DMS114 treated with DMSO at 0.1 percent for 48 hours (cell line): ENCODE data around the gene GRK7.

Experiments used
- DNase-seq: peaks from one replicate; lab custom pipeline; 2025; ENCODE audit not compliant: unreplicated experiment; lab: John Stamatoyannopoulos, UW

The GRK7 gene

GRCh38 chr3:141763088-141763750 is at the start of gene GRK7:
GRK7 (plus strand) TSS chr3:141763408; CDS start chr3:141778285, 14,877 bp downstream.
- no peak for DNase-seq

GRCh38 chr3:141714671-141715070 is 48.5 kb upstream of the GRK7 start:
- DNase-seq, result no peak

GRCh38 chr3:141722081-141722480 is 41.1 kb upstream of the GRK7 start:
- DNase-seq, result no peak

GRCh38 chr3:141722648-141723047 is 40.6 kb upstream of the GRK7 start:
- DNase-seq, result no peak

- no peak for DNase-seq
Observed at GRCh38 chr3:141723255-141723654, 40.0 kb upstream of the GRK7 start.

- no peak for DNase-seq
Observed at GRCh38 chr3:141724186-141724585, 39.0 kb upstream of the GRK7 start.

GRCh38 chr3:141725036-141725435 is 38.2 kb upstream of the GRK7 start:
- no peak for DNase-seq

GRCh38 chr3:141726483-141726882 is 36.7 kb upstream of the GRK7 start:
- DNase-seq, result no peak

GRCh38 chr3:141728355-141728892 is 34.8 kb upstream of the GRK7 start:
- DNase-seq, result no peak

- no peak for DNase-seq
Observed at GRCh38 chr3:141729240-141729639, 34.0 kb upstream of the GRK7 start.

- DNase-seq, result no peak
Observed at GRCh38 chr3:141735176-141735575, 28.0 kb upstream of the GRK7 start.

GRCh38 chr3:141735770-141736465 is 27.3 kb upstream of the GRK7 start:
- no peak for DNase-seq

GRCh38 chr3:141737093-141737492 is 26.1 kb upstream of the GRK7 start:
- no peak for DNase-seq

GRCh38 chr3:141737678-141738021 is 25.6 kb upstream of the GRK7 start:
- no peak for DNase-seq

- DNase-seq, result peak; percentile 86
Observed at GRCh38 chr3:141738022-141738890, 25.0 kb upstream of the GRK7 start, which contains the start of gene RNF7. RNF7 (plus strand) TSS chr3:141738298; CDS start chr3:141738342, 44 bp downstream.

GRCh38 chr3:141738891-141739363 is 24.3 kb upstream of the GRK7 start:
- peak; percentile 31 for DNase-seq

- no peak for DNase-seq
Observed at GRCh38 chr3:141739731-141740130, 23.5 kb upstream of the GRK7 start.

- no peak for DNase-seq
Observed at GRCh38 chr3:141740349-141740748, 22.9 kb upstream of the GRK7 start.

GRCh38 chr3:141743305-141743704 is 19.9 kb upstream of the GRK7 start:
- no peak for DNase-seq

- no peak for DNase-seq
Observed at GRCh38 chr3:141746962-141747361, 16.2 kb upstream of the GRK7 start.

GRCh38 chr3:141753399-141753798 is 9.8 kb upstream of the GRK7 start:
- no peak for DNase-seq
